Right lobe of liver (tissue), 4 donors: ENCODE measurements around the gene RMC1.

Source experiments
- POLR2A ChIP-seq: fragments of 450-650 bp; IDR thresholded peaks from one replicate; pipeline ENCODE4 v1.6.1; 2017; ENCODE audit warnings: antibody characterized with exemption, mild to moderate bottlenecking
- TF ChIP-seq, protein P1 (sequence below), 4 donors: fragments of 200-600 bp in 3 of 4; fragments of 450-650 bp in 1 of 4; IDR thresholded peaks; one replicate each; pipeline versions ENCODE4 v1.5.1 to v1.8.0; 2016 to 2022; ENCODE audit warnings: antibody characterized with exemption in 4 of 4, mild to moderate bottlenecking in 2 of 4
- donor health status: DM: no; HTN: no; CAD: no.
- donor health status: DM: no; HTN: no; CAD: no.
- donor health status: DM: no; HTN: yes; CAD: no.

DNA sequence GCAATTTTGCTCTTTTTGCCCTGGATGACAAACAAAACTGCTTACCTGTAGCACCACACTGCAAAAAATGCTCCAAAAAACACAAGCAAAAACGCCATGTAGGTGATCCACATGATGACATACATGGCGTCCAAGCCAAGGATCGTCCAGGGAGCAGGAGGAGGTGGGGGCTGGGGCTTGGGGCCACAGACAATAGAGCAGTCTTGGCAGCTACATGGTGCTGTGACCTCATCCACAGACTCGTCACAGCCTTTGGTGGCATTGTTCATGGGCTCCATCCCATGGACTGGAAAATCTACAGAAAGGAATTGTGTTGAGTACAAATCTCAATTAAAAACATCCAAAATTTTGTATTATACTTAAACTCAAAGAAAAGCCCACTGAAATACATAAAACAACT, 56.9 kb downstream of the RMC1 start:
- TF ChIP-seq, protein P1, sequence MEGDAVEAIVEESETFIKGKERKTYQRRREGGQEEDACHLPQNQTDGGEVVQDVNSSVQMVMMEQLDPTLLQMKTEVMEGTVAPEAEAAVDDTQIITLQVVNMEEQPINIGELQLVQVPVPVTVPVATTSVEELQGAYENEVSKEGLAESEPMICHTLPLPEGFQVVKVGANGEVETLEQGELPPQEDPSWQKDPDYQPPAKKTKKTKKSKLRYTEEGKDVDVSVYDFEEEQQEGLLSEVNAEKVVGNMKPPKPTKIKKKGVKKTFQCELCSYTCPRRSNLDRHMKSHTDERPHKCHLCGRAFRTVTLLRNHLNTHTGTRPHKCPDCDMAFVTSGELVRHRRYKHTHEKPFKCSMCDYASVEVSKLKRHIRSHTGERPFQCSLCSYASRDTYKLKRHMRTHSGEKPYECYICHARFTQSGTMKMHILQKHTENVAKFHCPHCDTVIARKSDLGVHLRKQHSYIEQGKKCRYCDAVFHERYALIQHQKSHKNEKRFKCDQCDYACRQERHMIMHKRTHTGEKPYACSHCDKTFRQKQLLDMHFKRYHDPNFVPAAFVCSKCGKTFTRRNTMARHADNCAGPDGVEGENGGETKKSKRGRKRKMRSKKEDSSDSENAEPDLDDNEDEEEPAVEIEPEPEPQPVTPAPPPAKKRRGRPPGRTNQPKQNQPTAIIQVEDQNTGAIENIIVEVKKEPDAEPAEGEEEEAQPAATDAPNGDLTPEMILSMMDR (IDR thresholded peaks at IDR 0.05): no peak
- TF ChIP-seq POLR2A: no peak
